Measurements from ENCODE around the gene SLC35G6.
"Not testable (repeated sequence)": the region's sequence is repeated elsewhere in the genome, so short reads cannot be mapped to it uniquely, and the experiment has no call there.

SLC35G6 gene

DNA sequence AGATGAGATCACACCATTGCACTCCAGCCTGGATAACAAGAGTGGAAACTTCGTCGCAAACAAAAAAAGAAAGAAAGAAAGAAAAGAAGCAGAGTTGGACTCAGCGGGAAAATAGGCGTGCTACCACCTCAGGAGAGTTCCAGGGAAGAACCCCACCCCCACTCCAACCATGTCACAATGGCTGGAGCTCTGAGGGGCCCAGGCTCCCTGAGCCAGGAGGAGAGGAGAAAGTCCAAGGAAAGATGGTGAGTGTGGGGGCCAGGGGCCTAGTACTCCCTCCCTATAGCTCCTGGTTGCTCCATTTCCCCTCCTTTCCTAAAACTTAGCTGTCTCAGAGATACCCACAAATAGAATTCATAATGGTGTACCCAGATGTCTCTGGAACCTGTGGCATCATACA lies at the start of gene SLC35G6:
Gene SLC35G6 (plus strand): TSS at position 172 of the 400 bp plus-strand sequence. CDS start 71 bp downstream, at position 243.
- H3K9me3 ChIP-seq (ENCODE audit: insufficient read depth, low read length); H3K27ac ChIP-seq (ENCODE audit: low read length); H2AFZ ChIP-seq (ENCODE audit: low read depth, low read length); H3K27me3 ChIP-seq (ENCODE audit: low read depth, low read length); H3K36me3 ChIP-seq (replicated peaks; ENCODE audit: low read depth, low read length): not testable (repeated sequence)
- Histone ChIP-seq H3K79me2 (ENCODE audit: low read length) (peaks cover 54% of the 10 kb centered on the region), H3K9ac (ENCODE audit: low read length) (peak within 1 kb of the TSS; percentile 72), H4K20me1 (ENCODE audit: insufficient read depth, low read length) (peaks cover 22% of the 10 kb centered on the region), H3K4me3 (ENCODE audit: low read length) (peak within 1 kb of the TSS; percentile 96), H3K4me2 (ENCODE audit: low read length) (peak within 1 kb of the TSS; percentile 99), H3K4me1 (ENCODE audit: low read length) (peaks cover 20% of the 10 kb centered on the region)

DNA sequence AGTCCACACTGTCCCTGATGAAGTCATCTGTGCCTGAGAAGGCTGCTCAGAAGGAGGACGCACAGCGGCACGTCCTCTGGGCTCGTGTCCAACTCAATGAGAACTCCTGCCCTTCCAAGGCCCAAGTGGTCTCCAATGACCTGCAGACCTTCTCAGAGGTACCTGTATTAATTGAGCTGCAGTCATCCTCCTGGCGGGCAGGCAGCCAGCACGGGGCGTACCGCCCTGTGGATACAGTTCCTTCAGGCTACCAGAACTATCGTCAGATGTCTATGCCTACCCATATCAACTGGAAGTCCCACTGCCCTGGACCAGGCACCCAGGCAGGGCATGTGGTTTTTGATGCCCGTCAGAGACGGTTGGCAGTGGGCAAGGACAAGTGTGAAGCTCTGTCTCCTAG lies 49.0 kb upstream of the SLC35G6 start:
- Histone ChIP-seq H4K20me1 (ENCODE audit: insufficient read depth, low read length) (no peaks in the 10 kb centered on the region), H3K36me3 (replicated peaks; ENCODE audit: low read depth, low read length) (no peaks in the 10 kb centered on the region), H3K4me2 (ENCODE audit: low read length) (no peak overlapping the region), H3K27ac (ENCODE audit: low read length) (no peak overlapping the region), H3K27me3 (ENCODE audit: low read depth, low read length) (no peaks in the 10 kb centered on the region), H2AFZ (ENCODE audit: low read depth, low read length) (no peak overlapping the region), H3K9me3 (ENCODE audit: insufficient read depth, low read length) (no peaks in the 10 kb centered on the region), H3K9ac (ENCODE audit: low read length) (no peak overlapping the region), H3K79me2 (ENCODE audit: low read length) (no peaks in the 10 kb centered on the region), H3K4me1 (ENCODE audit: low read length) (peaks cover 5% of the 10 kb centered on the region), H3K4me3 (ENCODE audit: low read length) (no peak overlapping the region)
- no peak for TF ChIP-seq EZH2phosphoT487 (IDR thresholded peaks at IDR 0.05; ENCODE audit: low read depth)
- TF ChIP-seq, protein P1, sequence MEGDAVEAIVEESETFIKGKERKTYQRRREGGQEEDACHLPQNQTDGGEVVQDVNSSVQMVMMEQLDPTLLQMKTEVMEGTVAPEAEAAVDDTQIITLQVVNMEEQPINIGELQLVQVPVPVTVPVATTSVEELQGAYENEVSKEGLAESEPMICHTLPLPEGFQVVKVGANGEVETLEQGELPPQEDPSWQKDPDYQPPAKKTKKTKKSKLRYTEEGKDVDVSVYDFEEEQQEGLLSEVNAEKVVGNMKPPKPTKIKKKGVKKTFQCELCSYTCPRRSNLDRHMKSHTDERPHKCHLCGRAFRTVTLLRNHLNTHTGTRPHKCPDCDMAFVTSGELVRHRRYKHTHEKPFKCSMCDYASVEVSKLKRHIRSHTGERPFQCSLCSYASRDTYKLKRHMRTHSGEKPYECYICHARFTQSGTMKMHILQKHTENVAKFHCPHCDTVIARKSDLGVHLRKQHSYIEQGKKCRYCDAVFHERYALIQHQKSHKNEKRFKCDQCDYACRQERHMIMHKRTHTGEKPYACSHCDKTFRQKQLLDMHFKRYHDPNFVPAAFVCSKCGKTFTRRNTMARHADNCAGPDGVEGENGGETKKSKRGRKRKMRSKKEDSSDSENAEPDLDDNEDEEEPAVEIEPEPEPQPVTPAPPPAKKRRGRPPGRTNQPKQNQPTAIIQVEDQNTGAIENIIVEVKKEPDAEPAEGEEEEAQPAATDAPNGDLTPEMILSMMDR (IDR thresholded peaks at IDR 0.05; ENCODE audit: low read depth, low read length) = no peak

DNA sequence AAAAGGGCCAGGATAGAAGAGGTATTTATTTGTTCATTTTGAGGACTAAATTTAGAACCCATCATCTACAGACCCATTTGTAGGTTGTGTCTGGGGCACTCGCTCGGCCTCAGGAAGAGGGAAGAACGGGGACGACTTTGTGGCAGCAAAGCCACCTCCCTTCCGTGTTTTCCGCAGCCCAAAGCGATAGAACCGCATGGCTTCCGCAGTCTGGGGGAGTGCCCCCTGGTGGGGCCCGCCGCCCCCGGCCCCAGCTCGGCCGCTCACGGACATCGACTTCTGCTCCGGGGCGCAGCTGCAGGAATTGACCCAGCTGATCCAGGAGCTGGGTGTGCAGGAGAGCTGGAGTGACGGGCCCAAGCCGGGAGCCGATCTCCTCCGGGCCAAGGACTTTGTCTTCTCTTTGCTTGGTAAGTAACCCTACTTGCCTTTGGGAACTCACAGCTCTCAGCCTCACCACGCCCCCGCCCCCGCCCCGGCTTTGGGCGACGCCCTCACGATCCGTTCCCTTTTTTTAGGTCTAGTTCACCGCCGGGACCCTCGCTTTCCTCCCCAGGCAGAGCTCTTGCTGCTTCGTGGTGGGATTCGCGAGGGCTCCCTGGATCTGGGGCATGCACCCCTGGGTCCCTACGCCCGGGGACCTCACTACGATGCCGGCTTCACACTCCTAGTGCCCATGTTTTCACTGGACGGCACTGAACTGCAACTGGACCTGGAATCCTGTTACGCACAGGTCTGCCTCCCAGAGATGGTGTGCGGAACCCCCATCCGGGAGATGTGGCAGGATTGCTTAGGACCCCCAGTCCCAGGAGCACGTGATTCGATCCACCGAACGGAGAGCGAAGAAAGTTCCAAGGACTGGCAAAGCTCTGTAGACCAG lies 45.3 kb upstream of the SLC35G6 start:
- no peaks in the 10 kb centered on the region for H4K20me1 ChIP-seq (ENCODE audit: insufficient read depth, low read length)
- 0 out of 2 replicates have a peak, but pooled peaks cover 3% of the 10 kb centered on the region for H3K27me3 ChIP-seq (ENCODE audit: low read depth, low read length)
- peak overlapping the region; percentile 83 for H3K4me3 ChIP-seq (ENCODE audit: low read length)
- H3K4me1 ChIP-seq (ENCODE audit: low read length) = peaks cover 12% of the 10 kb centered on the region
- H2AFZ ChIP-seq (ENCODE audit: low read depth, low read length) = 0 out of 2 replicates have a peak overlapping the region, but pooled peaks have one; percentile 47
- H3K79me2 ChIP-seq (ENCODE audit: low read length) = no peaks in the 10 kb centered on the region
- peak overlapping the region; percentile 63 for H3K9ac ChIP-seq (ENCODE audit: low read length)
- H3K36me3 ChIP-seq (replicated peaks; ENCODE audit: low read depth, low read length) = no peaks in the 10 kb centered on the region
- H3K9me3 ChIP-seq (ENCODE audit: insufficient read depth, low read length) = no peaks in the 10 kb centered on the region
- TF ChIP-seq EZH2phosphoT487 (IDR thresholded peaks at IDR 0.05; ENCODE audit: low read depth) = no peak
- TF ChIP-seq, protein P1 (IDR thresholded peaks at IDR 0.05; ENCODE audit: low read depth, low read length) = no peak
- H3K4me2 ChIP-seq (ENCODE audit: low read length) = peak overlapping the region; percentile 84
- H3K27ac ChIP-seq (ENCODE audit: low read length) = peak overlapping the region; percentile 44

DNA sequence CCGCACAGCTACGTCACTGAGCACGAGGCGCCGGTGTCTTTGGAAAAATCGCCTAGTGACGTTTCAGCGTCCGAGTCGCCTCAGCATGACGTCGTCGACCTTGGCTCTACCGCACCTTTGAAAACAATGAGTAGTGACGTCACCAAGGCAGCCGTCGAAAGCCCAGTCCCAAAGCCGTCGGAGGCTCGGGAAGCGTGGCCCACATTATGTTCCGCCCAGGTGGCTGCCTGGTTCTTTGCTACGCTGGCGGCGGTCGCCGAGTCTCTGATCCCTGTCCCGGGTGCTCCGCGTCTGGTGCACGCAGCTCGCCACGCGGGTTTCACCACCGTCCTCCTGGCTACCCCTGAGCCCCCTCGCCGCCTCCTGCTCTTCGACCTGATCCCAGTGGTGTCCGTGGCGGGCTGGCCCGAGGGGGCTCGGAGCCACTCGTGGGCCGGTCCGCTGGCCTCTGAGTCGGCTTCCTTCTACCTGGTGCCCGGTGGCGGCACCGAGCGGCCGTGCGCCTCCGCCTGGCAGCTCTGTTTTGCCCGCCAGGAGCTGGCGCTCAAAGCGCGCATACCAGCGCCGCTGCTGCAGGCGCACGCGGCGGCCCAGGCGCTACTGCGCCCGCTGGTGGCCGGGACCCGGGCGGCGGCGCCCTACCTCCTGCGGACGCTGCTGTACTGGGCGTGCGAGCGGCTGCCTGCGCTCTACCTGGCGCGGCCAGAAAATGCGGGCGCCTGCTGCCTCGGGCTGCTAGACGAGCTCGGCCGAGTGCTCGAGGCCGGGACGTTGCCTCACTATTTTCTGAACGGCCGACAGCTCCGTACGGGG lies 44.5 kb upstream of the SLC35G6 start:
- Histone ChIP-seq H3K27me3 (ENCODE audit: low read depth, low read length) (0 out of 2 replicates have a peak, but pooled peaks cover 3% of the 10 kb centered on the region), H3K27ac (ENCODE audit: low read length) (no peak overlapping the region), H3K9ac (ENCODE audit: low read length) (no peak overlapping the region), H3K9me3 (ENCODE audit: insufficient read depth, low read length) (no peaks in the 10 kb centered on the region), H4K20me1 (ENCODE audit: insufficient read depth, low read length) (no peaks in the 10 kb centered on the region), H3K4me2 (ENCODE audit: low read length) (peak overlapping the region; percentile 84), H3K4me1 (ENCODE audit: low read length) (peaks cover 12% of the 10 kb centered on the region), H2AFZ (ENCODE audit: low read depth, low read length) (no peak overlapping the region), H3K36me3 (replicated peaks; ENCODE audit: low read depth, low read length) (no peaks in the 10 kb centered on the region), H3K4me3 (ENCODE audit: low read length) (no peak overlapping the region), H3K79me2 (ENCODE audit: low read length) (no peaks in the 10 kb centered on the region)
- TF ChIP-seq, protein P1 (IDR thresholded peaks at IDR 0.05; ENCODE audit: low read depth, low read length) = no peak
- no peak for TF ChIP-seq EZH2phosphoT487 (IDR thresholded peaks at IDR 0.05; ENCODE audit: low read depth)
